Ishikawa (cell line): ENCODE results near the gene USP46.

Experiments used
- CREB1 ChIP-seq: IDR thresholded peaks from 2 replicates; pipeline ENCODE4 v1.6.1; 2012; ENCODE audit warnings: low read depth
- EP300 ChIP-seq: IDR thresholded peaks from 2 replicates; pipeline ENCODE4 v1.6.1; 2012; ENCODE audit warnings: borderline replicate concordance
- FOXM1 ChIP-seq: IDR thresholded peaks from 2 replicates; pipeline ENCODE4 v1.6.1; 2012; ENCODE audit warnings: low read depth, borderline replicate concordance
- MAX ChIP-seq: IDR thresholded peaks from 2 replicates; pipeline ENCODE4 v1.6.1; 2012
- RAD21 ChIP-seq: IDR thresholded peaks from 2 replicates; pipeline ENCODE4 v1.6.1; 2012; ENCODE audit warnings: low read depth
- REST ChIP-seq: IDR thresholded peaks from 2 replicates; pipeline ENCODE4 v1.6.1; 2012; ENCODE audit warnings: low read depth, mild to moderate bottlenecking
- TAF1 ChIP-seq: IDR thresholded peaks from 2 replicates; pipeline ENCODE4 v1.6.1; 2012; ENCODE audit warnings: low read depth, mild to moderate bottlenecking
- YY1 ChIP-seq: IDR thresholded peaks from 2 replicates; pipeline ENCODE4 v1.6.1; 2012; ENCODE audit warnings: low read depth

- no peak for TF ChIP-seq YY1
- TF ChIP-seq RAD21: no peak
- TF ChIP-seq REST: no peak
- no peak for TF ChIP-seq MAX
- no peak for TF ChIP-seq FOXM1
- no peak for TF ChIP-seq TAF1
- no peak for TF ChIP-seq CREB1
- TF ChIP-seq EP300: no peak
These were observed 45.6 kb upstream of the USP46 start for GRCh38 chr4:52704661-52705060.
